CD4-positive, alpha-beta T cell treated with Interleukin-12 subunit alpha and Interleukin-12 subunit beta, for 1 hour (primary cell): ENCODE results near the gene BICRAL.
"Not testable (repeated sequence)": the region's sequence is repeated elsewhere in the genome, so short reads cannot be mapped to it uniquely, and the experiment has no call there.

Source experiments
- DNase-seq: peaks from one replicate; pipeline ENCODE4 v3.0.0-alpha.2; 2020

BICRAL gene

DNA sequence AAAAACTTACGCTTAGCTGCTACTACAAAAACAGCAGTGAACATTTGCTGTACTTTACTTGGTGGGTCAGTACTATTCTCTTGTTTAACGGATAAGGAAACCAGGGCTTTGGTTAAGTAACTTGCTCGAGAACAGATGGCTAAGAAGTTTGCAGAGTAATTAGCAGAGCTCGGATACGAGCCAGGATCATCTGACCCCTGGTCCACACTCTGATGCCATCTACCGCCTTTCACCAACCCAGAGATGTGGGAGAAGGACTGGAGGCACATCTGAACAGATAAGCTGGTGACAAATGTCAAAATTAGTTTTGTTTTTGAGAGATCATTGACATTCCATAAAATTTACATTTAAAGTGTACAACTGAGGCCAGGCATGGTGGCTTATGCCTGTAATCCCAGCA is 78.6 kb downstream of the BICRAL start:
- no peak for DNase-seq

DNA sequence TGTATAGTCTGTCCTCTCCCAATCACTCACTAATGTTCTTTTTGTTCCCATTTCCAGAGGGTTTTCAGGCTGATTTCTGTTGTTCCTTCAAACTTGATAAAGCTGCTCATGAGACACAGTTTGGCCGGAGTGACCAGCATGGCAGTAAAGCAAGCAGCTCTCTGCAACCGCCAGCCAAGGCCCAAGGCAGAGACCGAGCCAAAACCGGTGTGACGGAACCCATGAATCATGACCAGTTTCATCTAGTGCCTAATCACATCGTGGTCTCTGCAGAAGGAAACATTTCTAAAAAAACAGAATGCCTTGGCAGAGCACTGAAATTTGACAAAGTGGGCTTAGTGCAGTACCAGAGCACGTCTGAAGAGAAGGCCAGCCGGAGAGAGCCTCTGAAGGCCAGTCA is 82.8 kb downstream of the BICRAL start:
- DNase-seq = no peak

DNA sequence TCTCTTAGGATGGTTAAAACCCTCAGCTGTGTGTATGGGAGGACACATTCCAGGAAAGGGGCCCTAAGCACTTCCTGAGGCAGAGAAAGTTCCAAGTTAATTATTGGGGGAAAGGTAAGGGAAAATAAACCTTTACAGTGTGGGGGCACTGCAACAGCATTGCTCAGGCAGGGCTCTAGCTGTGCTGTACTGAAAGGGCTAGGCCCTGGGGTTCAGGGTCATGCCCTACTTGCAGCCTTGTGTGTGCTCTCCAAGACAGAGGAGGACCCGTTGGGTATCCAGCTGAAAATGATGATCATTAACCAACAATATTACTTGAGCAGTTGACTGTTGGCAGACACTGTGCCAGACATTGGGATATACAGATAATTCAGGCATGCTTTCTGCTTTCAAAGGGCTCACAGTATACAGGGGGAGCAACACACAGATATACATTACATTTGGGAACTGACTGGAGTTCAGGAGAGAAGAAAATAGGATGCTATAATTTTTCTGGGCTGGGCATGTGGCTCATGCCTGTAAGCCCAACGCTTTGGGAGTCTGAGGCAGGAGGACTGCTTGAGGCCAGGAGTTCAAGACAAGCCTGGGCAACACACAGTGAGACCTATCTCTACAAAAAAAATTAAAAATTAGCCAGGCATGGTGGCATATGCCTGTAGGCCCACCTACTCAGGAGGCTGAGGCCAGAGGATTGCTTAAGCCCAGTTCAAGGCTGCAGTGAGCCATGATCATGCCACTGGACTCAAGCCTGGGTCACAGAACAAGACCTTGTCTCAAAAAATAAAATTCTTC is 88.5 kb downstream of the BICRAL start:
- DNase-seq = no peak

- no peak for DNase-seq
Measured at GRCh38 chr6:42871711-42872110, 89.9 kb downstream of the BICRAL start.

DNA sequence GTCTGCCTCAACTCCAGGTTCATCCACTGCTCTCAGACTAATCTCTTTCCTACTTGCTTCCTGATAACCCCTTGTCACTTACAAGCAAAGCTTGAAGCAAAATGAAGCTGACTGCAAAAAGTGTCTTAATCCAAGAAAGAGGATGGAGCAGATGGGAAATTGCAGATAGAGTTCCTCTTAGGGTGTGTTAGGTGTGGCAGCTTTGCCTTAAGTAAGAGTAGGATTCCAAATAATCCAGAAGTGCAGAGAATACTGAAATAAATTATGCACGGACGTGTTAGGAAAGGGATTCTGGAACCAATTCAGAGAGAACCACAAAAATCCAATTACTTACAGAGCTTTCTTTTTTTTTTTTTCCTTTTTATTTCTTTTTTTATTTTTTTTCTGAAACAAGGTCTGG is 91.5 kb downstream of the BICRAL start:
- DNase-seq = no peak

DNA sequence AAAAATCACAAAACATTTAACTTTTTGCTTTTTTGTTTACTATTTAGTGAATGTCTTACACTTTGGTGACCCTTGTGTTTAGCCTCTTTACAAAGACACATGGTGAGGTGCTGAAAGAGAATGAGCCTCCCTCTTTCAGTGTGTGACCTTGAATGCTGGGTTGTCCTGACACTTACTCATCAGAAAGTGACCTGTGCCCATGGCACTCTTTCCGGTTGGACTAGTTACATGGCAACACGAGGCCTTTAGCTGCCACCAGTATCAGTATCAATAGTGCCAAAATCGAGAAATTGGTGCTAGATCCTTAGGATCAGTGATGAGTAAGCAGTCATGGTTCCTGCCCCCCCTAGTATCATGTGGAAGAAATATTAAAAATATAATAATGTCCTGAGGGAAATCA is 95.8 kb downstream of the BICRAL start:
- no peak for DNase-seq

GRCh38 chr6:42879372-42880239 is 97.8 kb downstream of the BICRAL start, which contains the start of gene RPL7L1:
TSS of gene RPL7L1 (plus strand) at chr6:42879616. CDS start at chr6:42879911, 295 bp downstream.
- DNase-seq = peak; percentile 90

DNA sequence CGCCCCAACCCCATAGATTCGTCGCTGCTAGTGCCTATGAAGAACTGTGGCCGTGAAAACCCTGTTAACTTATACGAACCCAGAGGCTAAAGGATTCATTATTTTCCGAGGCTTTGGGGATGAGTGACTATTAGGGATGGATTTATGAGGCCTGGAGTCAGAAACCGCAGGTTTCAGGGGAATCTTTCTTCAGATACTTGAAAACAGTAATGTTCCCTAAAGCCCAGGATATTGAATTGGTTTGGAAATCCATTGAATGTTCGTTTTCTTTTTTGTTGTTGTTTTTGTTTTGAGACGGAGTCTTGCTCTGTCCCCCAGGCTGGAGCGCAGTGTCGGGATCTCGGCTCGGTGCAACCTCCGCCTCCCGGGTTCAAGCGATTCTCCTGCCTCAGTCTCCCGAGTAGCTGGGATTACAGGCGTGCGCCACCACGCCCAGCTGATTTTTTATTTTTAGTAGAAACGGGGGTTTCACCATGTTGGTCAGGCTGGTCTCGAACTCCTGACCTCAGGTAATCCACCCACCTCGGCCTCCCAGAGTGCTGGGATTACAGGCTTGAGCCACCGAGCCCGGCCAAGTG is 98.5 kb downstream of the BICRAL start:
- not testable (repeated sequence) for DNase-seq

DNA sequence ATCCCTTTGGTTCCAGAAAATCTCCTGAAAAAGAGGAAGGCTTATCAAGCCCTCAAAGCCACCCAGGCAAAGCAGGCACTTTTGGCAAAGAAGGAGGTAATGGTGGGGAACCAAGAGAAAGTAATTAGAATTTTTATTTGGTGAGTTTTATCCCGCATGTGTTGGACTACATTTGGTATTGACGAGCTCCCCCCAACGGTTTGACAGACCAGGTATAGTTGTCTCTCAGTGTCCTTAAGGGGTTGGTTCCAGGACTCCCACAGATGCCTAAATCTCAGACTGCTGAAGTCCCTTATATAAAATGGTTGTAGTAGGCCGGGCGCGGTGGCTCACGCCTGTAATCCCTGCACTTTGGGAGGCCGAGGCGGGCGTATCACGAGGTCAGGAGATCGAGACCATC is 99.0 kb downstream of the BICRAL start:
- DNase-seq = peak; percentile 23

DNA sequence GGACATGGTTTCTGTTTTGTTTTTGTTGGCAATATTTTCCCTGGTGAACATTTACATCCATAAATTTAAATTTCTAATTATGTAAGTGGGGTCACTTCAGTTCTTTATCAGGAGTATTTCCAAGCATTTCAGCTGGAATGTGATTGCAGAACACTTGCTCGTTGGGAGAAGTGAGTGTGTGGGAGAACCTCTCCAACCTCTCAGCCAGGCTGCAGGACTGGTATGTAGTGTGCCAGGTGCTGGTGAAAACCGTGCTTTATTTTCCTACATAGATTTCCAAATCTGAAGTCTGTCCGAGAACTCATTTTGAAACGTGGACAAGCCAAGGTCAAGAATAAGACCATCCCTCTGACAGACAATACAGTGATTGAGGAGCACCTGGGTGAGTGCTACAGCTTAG is 103.8 kb downstream of the BICRAL start:
- DNase-seq = no peak

GRCh38 chr6:42888201-42888600 is 106.3 kb downstream of the BICRAL start:
- DNase-seq = not testable (repeated sequence)

GRCh38 chr6:42889815-42890214 is 108.0 kb downstream of the BICRAL start:
- no peak for DNase-seq

DNA sequence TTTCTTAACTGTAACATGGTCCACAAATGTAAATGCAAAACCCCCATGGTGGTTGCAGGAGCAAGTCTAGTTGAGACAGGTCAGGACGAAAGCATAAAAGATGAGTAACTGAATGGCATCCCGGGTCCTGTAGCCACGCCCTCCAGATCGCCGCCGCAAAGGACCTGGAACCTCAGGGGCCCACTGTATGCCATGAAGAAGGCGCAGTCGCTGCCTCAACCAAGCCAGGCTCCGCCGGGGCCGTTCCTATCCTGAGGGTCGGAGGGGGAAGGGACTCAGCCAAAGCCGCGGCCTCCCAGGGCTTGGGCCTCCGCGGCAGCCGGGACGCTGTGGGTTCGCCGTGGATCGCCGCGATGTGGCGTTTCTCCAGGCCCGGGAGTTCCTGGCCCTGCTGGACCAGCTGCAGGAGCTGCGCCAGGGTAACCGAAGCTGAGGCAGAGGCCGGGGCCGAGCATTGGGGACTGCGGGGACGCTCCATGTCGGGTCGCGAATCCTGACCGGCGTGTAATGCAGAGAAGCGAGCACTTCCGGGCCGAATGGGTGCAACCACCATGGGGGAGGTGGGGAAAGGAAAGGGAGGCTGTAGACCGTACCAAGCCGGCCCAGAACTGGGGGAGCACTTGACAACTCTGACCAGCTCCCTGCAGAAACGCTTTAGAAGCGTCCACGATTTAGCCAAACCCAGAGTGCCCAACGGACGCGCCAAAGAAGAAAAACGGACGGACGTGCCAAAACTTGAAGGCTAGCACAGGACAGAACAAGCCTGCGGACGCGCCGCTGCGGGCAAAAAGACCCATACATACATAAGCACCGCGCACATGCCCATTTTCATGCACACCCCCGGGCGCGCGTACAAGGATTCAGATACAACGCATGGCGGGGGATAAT is 108.7 kb downstream of the BICRAL start:
- DNase-seq = peak; percentile 91

GRCh38 chr6:42891199-42891722 is 109.4 kb downstream of the BICRAL start:
- no peak for DNase-seq

DNA sequence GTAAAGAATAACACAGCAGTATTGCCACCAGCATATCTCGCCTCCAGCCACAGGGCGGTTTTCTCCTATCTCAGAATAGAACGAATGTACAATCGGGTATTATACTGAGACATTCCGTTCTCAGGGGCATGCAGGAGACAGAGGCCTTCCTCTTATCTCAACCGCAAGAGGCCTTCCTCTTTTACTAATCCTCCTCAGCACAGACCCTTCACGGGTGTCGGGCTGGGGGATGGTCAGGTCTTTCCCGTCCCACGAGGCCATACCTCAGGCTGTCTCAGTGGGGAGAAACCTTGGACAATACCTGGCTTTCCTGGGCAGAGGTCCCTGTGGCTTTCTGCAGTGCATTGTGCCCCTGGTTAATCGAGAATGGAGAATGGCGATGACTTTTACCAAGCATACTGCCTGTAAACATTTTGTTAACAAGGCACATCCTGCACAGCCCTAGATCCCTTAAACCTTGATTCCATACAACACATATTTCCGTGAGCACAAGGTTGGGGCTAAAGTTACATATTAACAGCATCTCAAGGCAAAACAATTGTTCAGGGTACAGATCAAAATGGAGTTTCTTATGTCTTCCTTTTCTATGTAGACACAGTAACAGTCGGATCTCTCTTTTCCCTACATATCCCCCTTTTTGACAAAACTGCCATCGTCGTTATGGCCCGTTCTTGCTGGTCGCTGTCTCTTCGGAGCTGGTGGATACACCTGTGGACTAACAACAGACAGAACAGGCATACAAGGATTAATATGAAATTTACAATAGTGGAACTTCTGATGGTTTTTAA is 112.4 kb downstream of the BICRAL start:
- DNase-seq = not testable (repeated sequence)

GRCh38 chr6:42896178-42896719 is 114.4 kb downstream of the BICRAL start:
- no peak for DNase-seq

DNA sequence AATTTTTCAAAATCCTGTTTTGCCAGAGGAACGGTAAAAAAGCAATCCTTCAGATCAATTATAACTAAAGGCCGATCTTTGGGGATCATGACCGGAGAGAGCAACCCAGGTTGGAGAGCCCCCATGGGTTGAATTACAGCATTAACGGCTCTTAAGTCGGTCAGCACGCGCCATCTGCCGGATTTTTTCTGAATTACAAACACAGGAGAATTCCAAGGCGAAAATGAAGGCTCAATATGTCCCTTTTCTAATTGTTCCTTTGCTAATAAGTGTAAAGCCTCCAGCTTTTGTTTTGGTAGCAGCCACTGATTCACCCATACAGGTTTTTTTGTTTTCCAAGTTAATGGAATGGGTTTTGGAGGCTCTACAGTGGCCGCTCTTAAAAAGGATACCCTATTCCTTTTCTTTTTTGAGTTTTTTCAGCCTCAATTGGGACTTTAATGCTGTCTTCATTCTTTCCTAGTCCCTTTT is 117.1 kb downstream of the BICRAL start:
- DNase-seq = peak; percentile 81

GRCh38 chr6:42899871-42900270 is 118.0 kb downstream of the BICRAL start:
- DNase-seq = no peak

DNA sequence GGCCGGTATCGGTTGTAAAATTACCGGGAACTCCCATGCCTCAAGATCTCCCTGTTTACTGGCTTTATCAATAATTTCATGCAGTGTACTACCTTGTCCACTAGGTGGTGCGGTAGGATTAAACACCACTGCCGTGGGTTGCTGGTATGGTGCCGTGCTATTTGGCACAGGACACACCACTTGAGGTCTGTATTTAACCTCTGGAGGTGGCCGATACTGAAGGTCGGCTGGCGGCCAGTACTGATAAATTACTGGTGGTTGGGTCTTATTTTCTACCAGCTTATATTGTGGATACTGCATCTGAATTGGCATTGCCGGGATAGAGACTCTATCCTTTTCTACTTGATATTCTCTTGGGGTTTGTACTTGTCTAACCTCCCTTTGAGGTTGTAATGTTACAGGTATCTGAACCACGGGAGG is 119.7 kb downstream of the BICRAL start:
- peak; percentile 85 for DNase-seq

DNA sequence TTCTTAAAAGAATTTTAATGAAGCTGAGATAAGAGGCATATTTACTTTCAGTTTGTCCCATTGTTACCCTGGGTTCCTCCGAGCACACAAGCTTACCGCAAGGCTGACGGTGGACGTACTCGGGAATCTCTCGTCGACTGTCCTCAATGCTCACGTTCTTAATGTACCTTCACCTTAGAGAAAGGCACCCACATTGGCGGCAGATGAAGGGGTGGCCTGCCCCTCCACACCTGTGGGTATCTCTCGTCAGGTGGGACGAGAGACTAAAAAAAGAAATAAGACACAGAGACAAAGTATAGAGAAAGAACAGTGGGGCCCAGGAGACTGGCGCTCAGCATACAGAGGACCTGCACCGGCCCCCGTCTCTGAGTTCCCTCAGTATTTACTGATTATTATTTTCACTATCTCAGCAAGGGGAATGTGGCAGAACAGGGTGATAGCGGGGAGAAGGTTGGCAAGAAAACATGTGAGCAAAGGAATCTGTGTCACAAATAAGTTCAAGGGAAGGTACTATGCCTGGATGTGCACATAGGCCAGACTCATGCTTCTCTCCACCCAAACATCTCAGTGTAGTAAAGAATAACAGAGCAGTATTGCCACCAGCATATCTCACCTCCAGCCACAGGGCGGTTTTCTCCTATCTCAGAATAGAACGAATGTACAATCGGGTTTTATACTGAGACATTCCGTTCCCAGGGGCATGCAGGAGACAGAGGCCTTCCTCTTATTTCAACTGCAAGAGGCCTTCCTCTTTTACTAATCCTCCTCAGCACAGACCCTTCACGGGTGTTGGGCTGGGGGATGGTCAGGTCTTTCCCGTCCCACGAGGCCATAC is 120.8 kb downstream of the BICRAL start:
- DNase-seq = not testable (repeated sequence)
